Small intestine (tissue), 7 donors: ENCODE measurements around the gene CFAP68. TPM values are rescaled to one million over a fixed set of nuclear protein-coding genes. Genes with fewer than 3 reads are reported as not detected.
"Not testable (repeated sequence)": the region's sequence is repeated elsewhere in the genome, so short reads cannot be mapped to it uniquely, and the experiment has no call there.

ENCODE experiments used
- DNase-seq, 2 donors: peaks; one replicate each; pipeline versions ENCODE4 v3.0.0 to v3.0.0-alpha.2; 2013
- FAIRE-seq: peaks from 2 replicates; lab custom pipeline; 2012; peaks lifted over from hg19 to GRCh38; lab: Jason Lieb, UNC
- H3K27ac ChIP-seq, 3 donors: one replicate each; pipeline ENCODE4 v1.5.1; 2013; ENCODE audit warnings: low read length in 2 of 3, mild to moderate bottlenecking in 2 of 3, control low read depth in 1 of 3, inconsistent platforms in 1 of 3, low read depth in 1 of 3, moderate library complexity in 1 of 3
- H3K27me3 ChIP-seq, 3 donors: one replicate each; pipeline ENCODE4 v1.6.1; 2013; ENCODE audit warnings: low read length in 3 of 3, inconsistent platforms in 1 of 3; ENCODE audit not compliant: control insufficient read depth in 3 of 3, insufficient read depth in 3 of 3
- H3K36me3 ChIP-seq, 3 donors: one replicate each; pipeline ENCODE4 v1.6.1; 2013; ENCODE audit warnings: low read length in 3 of 3, inconsistent platforms in 1 of 3, low read depth in 1 of 3, mild to moderate bottlenecking in 1 of 3, moderate library complexity in 1 of 3; ENCODE audit not compliant: control insufficient read depth in 3 of 3, insufficient read depth in 2 of 3
- H3K4me1 ChIP-seq, 3 donors: one replicate each; pipeline ENCODE4 v1.6.1; 2013; ENCODE audit warnings: low read length in 2 of 3, inconsistent platforms in 1 of 3, low read depth in 1 of 3, mild to moderate bottlenecking in 1 of 3, moderate library complexity in 1 of 3; ENCODE audit not compliant: control insufficient read depth in 3 of 3, insufficient read depth in 2 of 3
- H3K4me3 ChIP-seq, 3 donors: one replicate each; pipeline ENCODE4 v1.5.1; 2013; ENCODE audit warnings: low read length in 3 of 3, control low read depth in 1 of 3, inconsistent platforms in 1 of 3, low read depth in 1 of 3, mild to moderate bottlenecking in 1 of 3, moderate library complexity in 1 of 3
- H3K9me3 ChIP-seq, 2 donors: one replicate each; pipeline ENCODE4 v1.6.1; 2013; ENCODE audit warnings: low read depth in 1 of 2, low read length in 1 of 2; ENCODE audit not compliant: control insufficient read depth in 2 of 2, insufficient read depth in 1 of 2
- WGBS, 3 donors: extraction: QIAGEN DNeasy Blood & Tissue Kit; methylation state at CpG; one replicate each; pipeline ENCODE4 v1.1.7; 2013; 5-methylcytosine and 5-hydroxymethylcytosine counted together
- polyA plus RNA-seq, 4 donors: library from polyadenylated mRNA; stranded (reverse) in 3 of 4; unstranded in 1 of 4; fragments of 200-250 nt in 3 of 4; fragments of 120-200 nt in 1 of 4; gene quantifications; one replicate each; pipeline versions ENCODE4 v1.2.1 to v1.2.3, GENCODE V29; 2013
- donor health status: healthy with polysubstance abuse.
- donor health status: control.
- donor health status: control.
- donor health status: Bipolar disorder and iron deficiency.
- donor health status: healthy.

The CFAP68 gene
- polyA plus RNA-seq, 4 donors = 21.2 to 44.2 (median 27.5) TPM

GRCh38 chr11:111923951-111924350 lies 44.6 kb downstream of the CFAP68 start:
- FAIRE-seq (no peak), DNase-seq (no peak)
- Histone ChIP-seq H3K27me3 (no peaks in the 10 kb centered on the region), H3K27ac (peak overlapping the region in 1 of 3 donors; percentile 38), H3K4me1 (peaks cover 3 to 21% (median 7%) of the 10 kb centered on the region in 3 donors), H3K4me3 (no peak overlapping the region), H3K9me3 (no peaks in the 10 kb centered on the region), H3K36me3 (peaks cover 0 to 9% (median 0%) of the 10 kb centered on the region in 3 donors)

- Histone ChIP-seq H3K9me3 (no peaks in the 10 kb centered on the region), H3K27me3 (no peaks in the 10 kb centered on the region), H3K36me3 (peaks cover 0 to 9% (median 0%) of the 10 kb centered on the region in 3 donors), H3K4me1 (peaks cover 3 to 17% (median 7%) of the 10 kb centered on the region in 3 donors), H3K27ac (peak overlapping the region; percentile 82 to 96 (median 87)), H3K4me3 (no peak overlapping the region)
- FAIRE-seq = no peak
- WGBS, 3 donors = 95 to 98% (median 97%) methylated on average over 16 of the region's 16 CpGs
- DNase-seq = no peak
Measured at GRCh38 chr11:111925953-111926352, 46.6 kb downstream of the CFAP68 start.

GRCh38 chr11:111926505-111927391 lies 47.4 kb downstream of the CFAP68 start:
- Histone ChIP-seq H3K36me3 (peaks cover 0 to 9% (median 0%) of the 10 kb centered on the region in 3 donors), H3K9me3 (no peaks in the 10 kb centered on the region), H3K27me3 (no peaks in the 10 kb centered on the region), H3K27ac (peak overlapping the region; percentile 82 to 96 (median 87)), H3K4me3 (peak overlapping the region in 2 of 3 donors; percentile 34 to 50), H3K4me1 (peaks cover 3 to 17% (median 7%) of the 10 kb centered on the region in 3 donors)
- WGBS, 3 donors = 0 to 1% (median 1%) methylated on average over 47 of the region's 47 CpGs
- DNase-seq (peak; percentile 98 to 99), FAIRE-seq (no peak)

GRCh38 chr11:111930472-111930871 lies 51.1 kb downstream of the CFAP68 start:
- H3K4me1 ChIP-seq = peaks cover 3 to 16% (median 7%) of the 10 kb centered on the region in 3 donors
- no peak for DNase-seq
- H3K36me3 ChIP-seq = peaks cover 0 to 8% (median 0%) of the 10 kb centered on the region in 3 donors
- whole genome bisulfite sequencing, 3 donors = 25 to 55% (median 38%) methylated on average over 4 of the region's 4 CpGs
- no peaks in the 10 kb centered on the region for H3K9me3 ChIP-seq
- H3K27ac ChIP-seq = no peak overlapping the region
- no peak for FAIRE-seq
- H3K4me3 ChIP-seq = no peak overlapping the region
- no peaks in the 10 kb centered on the region for H3K27me3 ChIP-seq

- Histone ChIP-seq H3K4me3 (no peak overlapping the region), H3K27ac (no peak overlapping the region), H3K36me3 (no peaks in the 10 kb centered on the region), H3K9me3 (no peaks in the 10 kb centered on the region), H3K27me3 (no peaks in the 10 kb centered on the region), H3K4me1 (peaks cover 0 to 13% (median 0%) of the 10 kb centered on the region in 3 donors)
- FAIRE-seq (no peak), DNase-seq (no peak)
- WGBS, 3 donors = 71 to 82% (median 78%) methylated on average over 2 of the region's 2 CpGs
Measured at GRCh38 chr11:111932611-111932950, 53.2 kb downstream of the CFAP68 start.

GRCh38 chr11:111933176-111933575 lies 53.8 kb downstream of the CFAP68 start:
- not testable (repeated sequence) for H3K4me3 ChIP-seq, H3K9me3 ChIP-seq, H3K27ac ChIP-seq, H3K36me3 ChIP-seq, DNase-seq, H3K27me3 ChIP-seq, FAIRE-seq
- 94 to 96% (median 95%) methylated on average over 14 of the region's 14 CpGs for WGBS, 3 donors
- peaks cover 0 to 13% (median 0%) of the 10 kb centered on the region in 3 donors for H3K4me1 ChIP-seq

GRCh38 chr11:111933872-111934271 lies 54.5 kb downstream of the CFAP68 start:
- DNase-seq = peak in 1 of 2 donors; percentile 46
- no peak overlapping the region for H3K4me3 ChIP-seq
- no peaks in the 10 kb centered on the region for H3K36me3 ChIP-seq
- peaks cover 0 to 13% (median 0%) of the 10 kb centered on the region in 3 donors for H3K4me1 ChIP-seq
- no peaks in the 10 kb centered on the region for H3K9me3 ChIP-seq
- no peak overlapping the region for H3K27ac ChIP-seq
- no peak for FAIRE-seq
- 55 to 74% (median 73%) methylated on average over 1 of the region's 1 CpG for WGBS, 3 donors
- no peaks in the 10 kb centered on the region for H3K27me3 ChIP-seq

- Histone ChIP-seq H3K36me3 (no peaks in the 10 kb centered on the region), H3K4me3 (no peak overlapping the region), H3K4me1 (peaks cover 0 to 13% (median 0%) of the 10 kb centered on the region in 3 donors), H3K27me3 (no peaks in the 10 kb centered on the region), H3K27ac (no peak overlapping the region), H3K9me3 (no peaks in the 10 kb centered on the region)
- FAIRE-seq = no peak
- WGBS, 3 donors = 86 to 92% (median 88%) methylated on average over 1 of the region's 1 CpG
- no peak for DNase-seq
Measured at GRCh38 chr11:111934306-111934705, 55.0 kb downstream of the CFAP68 start.
